WTC11 (cell line): Measurements from ENCODE around the gene SH3BP4. TPM values are rescaled to one million over a fixed set of nuclear protein-coding genes. Genes with fewer than 3 reads are reported as not detected.

Experiments
- ATAC-seq: fragments of 200-7000 bp; cut with Tn5 transposase; 2 replicates; pipeline ENCODE4 v1.10.0; 2021; ENCODE audit warnings: mild to moderate bottlenecking, moderate library complexity
- CTCF ChIA-PET: fragments of 300-600 bp; sonication (Branson Sonifier 250); formaldehyde crosslinking; loops from one replicate; lab custom pipeline; 2021; ENCODE audit warnings: antibody characterized with exemption; lab: Charles Lee
- POLR2A ChIA-PET: fragments of 350-600 bp; sonication (Branson Sonifier 250); formaldehyde crosslinking; loops from one replicate; lab custom pipeline; 2021; ENCODE audit warnings: antibody characterized with exemption; lab: Charles Lee
- DNase-seq: peaks from one replicate; pipeline ENCODE4 v3.0.0; 2021; ENCODE audit warnings: low spot score
- H3K27ac Mint-ChIP-seq: 2 replicates; pipeline ENCODE4 v1.8.0; 2021; ENCODE audit warnings: mixed read lengths
- H3K27me3 Mint-ChIP-seq: 2 replicates; pipeline ENCODE4 v1.8.0; 2021; ENCODE audit warnings: low read depth, mild to moderate bottlenecking, moderate library complexity, mixed read lengths
- H3K36me3 Mint-ChIP-seq: 2 replicates; pipeline ENCODE4 v1.8.0; 2021; ENCODE audit warnings: mixed read lengths
- H3K4me1 Mint-ChIP-seq: 2 replicates; pipeline ENCODE4 v1.8.0; 2022; ENCODE audit warnings: mixed read lengths
- H3K4me3 Mint-ChIP-seq: 2 replicates; pipeline ENCODE4 v1.8.0; 2021; ENCODE audit warnings: mild to moderate bottlenecking, moderate library complexity, mixed read lengths
- H3K9me3 Mint-ChIP-seq: 2 replicates; pipeline ENCODE4 v1.8.0; 2021; ENCODE audit warnings: mixed read lengths
- ARID4B ChIP-seq: sonication (generic); formaldehyde crosslinking; IDR thresholded peaks from 2 replicates; pipeline ENCODE4 v1.8.0; 2023; ENCODE audit warnings: missing genetic modification reagents, mild to moderate bottlenecking, borderline replicate concordance
- CREM ChIP-seq: sonication (generic); formaldehyde crosslinking; IDR thresholded peaks from 2 replicates; pipeline ENCODE4 v1.8.1; 2022; ENCODE audit warnings: mild to moderate bottlenecking, missing genetic modification reagents, moderate library complexity
- CTCF ChIP-seq: fragments of 200-600 bp; IDR thresholded peaks from 2 replicates; pipeline ENCODE4 v1.8.0; 2022; ENCODE audit warnings: antibody characterized with exemption
- E2F5 ChIP-seq: sonication (generic); formaldehyde crosslinking; IDR thresholded peaks from 2 replicates; pipeline ENCODE4 v1.8.1; 2022; ENCODE audit warnings: mild to moderate bottlenecking, moderate library complexity, missing genetic modification reagents
- FOXJ3 ChIP-seq: sonication (generic); formaldehyde crosslinking; IDR thresholded peaks from 2 replicates; pipeline ENCODE4 v1.9.0; 2021; ENCODE audit warnings: missing genetic modification reagents, mild to moderate bottlenecking, borderline replicate concordance
- JAZF1 ChIP-seq: fragments of 250-450 bp; sonication (Bioruptor Pico); IDR thresholded peaks from 2 replicates; pipeline ENCODE4 v1.9.0; 2021; ENCODE audit warnings: moderate library complexity, mild to moderate bottlenecking, inconsistent platforms
- NFYB ChIP-seq: sonication (generic); formaldehyde crosslinking; conservative IDR thresholded peaks from 2 replicates; pipeline ENCODE4 v1.8.0; 2022; ENCODE audit warnings: low read depth, missing genetic modification reagents
- PRRX2 ChIP-seq: fragments of 250-450 bp; sonication (Bioruptor Pico); IDR thresholded peaks from 2 replicates; pipeline ENCODE4 v1.8.0; 2021; ENCODE audit warnings: mild to moderate bottlenecking
- ZNF281 ChIP-seq: sonication (generic); formaldehyde crosslinking; IDR thresholded peaks from 2 replicates; pipeline ENCODE4 v1.8.0; 2023; ENCODE audit warnings: mild to moderate bottlenecking, missing genetic modification reagents
- ZNF671 ChIP-seq: fragments of 250-450 bp; sonication (Bioruptor Pico); IDR thresholded peaks from 2 replicates; pipeline ENCODE4 v1.8.0; 2021; ENCODE audit warnings: mild to moderate bottlenecking
- total RNA-seq: library from RNA; stranded (reverse); gene quantifications from 3 replicates; pipeline ENCODE4 v1.2.3, GENCODE V29; 2021
- TF ChIP-seq, protein P1 (sequence below): sonication (generic); formaldehyde crosslinking; IDR thresholded peaks from 2 replicates; pipeline ENCODE4 v1.8.1; 2022; ENCODE audit warnings: mild to moderate bottlenecking, missing genetic modification reagents, moderate library complexity, borderline replicate concordance
- TF ChIP-seq, protein P2 (sequence below): sonication (generic); formaldehyde crosslinking; IDR thresholded peaks from 2 replicates; pipeline ENCODE4 v1.8.1; 2022; ENCODE audit warnings: low read depth, missing genetic modification reagents, borderline replicate concordance
- TF ChIP-seq, protein P3 (sequence below): sonication (generic); formaldehyde crosslinking; IDR thresholded peaks from 2 replicates; pipeline ENCODE4 v1.8.1; 2023; ENCODE audit warnings: mild to moderate bottlenecking, missing genetic modification reagents, moderate library complexity
- TF ChIP-seq, protein P4 (sequence below): sonication (generic); formaldehyde crosslinking; IDR thresholded peaks from 2 replicates; pipeline ENCODE4 v1.8.1; 2023; ENCODE audit warnings: mild to moderate bottlenecking, missing genetic modification reagents

Gene SH3BP4
- total RNA-seq, 1 experiment from 2014 or later = 44.4 TPM

DNA sequence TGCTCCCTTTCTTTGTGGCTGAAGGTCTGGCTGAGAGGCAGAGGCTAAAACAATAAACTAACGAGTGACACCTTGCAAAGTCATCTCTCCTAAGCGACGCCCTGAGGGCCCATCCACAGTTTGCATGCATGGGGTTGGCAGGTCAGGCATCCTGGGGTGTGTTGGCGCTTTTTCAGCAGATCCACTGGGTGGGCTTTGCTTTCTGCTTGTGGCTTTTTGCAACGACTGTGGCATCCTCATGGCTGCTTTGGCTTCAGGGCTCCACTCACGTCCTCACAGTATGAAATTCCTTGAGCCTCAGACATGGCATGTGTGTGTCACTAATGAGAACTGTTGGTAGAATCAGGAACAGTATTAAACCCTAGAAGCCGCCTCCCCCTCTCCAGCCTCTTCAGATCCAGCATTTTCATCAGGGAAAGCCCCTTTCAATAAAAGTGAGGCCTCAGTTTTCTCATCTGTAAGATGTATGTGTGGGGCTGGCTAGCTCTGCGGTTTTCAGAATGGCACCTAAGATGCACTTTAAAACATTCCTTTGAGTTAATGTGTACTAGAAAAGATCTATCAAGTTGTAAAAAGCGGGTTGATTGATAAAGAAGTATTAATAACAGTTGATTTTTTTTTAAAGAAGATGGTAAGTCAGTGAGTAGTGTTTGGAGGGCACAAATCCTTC is 72.5 kb downstream of the SH3BP4 start:
- no peaks in the 10 kb centered on the region for H3K27me3 Mint-ChIP-seq
- peaks cover 3% of the 10 kb centered on the region for H3K36me3 Mint-ChIP-seq
- no peak for TF ChIP-seq E2F5 (CRISPR knock-in tag)
- DNase-seq (no peak), ATAC-seq (no peak)
- H3K4me1 Mint-ChIP-seq = peaks cover 36% of the 10 kb centered on the region
- H3K27ac Mint-ChIP-seq = peak overlapping the region; percentile 58; the same call in 1 of the 2 replicates
- CTCF ChIA-PET = interaction anchor here (0.9 to 1.5 kb wide), 3 partner anchors 19 to 143 kb away, joined by 3 to 7 read pairs (median 4); no protein-coding TSS in a partner anchor
- H3K4me3 Mint-ChIP-seq = no peak overlapping the region
- peaks cover 8% of the 10 kb centered on the region; the same call in 1 of the 2 replicates for H3K9me3 Mint-ChIP-seq
- POLR2A ChIA-PET = interaction anchor here (1.3 kb wide), 1 partner anchor 19 kb away, joined by 3 read pairs; no protein-coding TSS in a partner anchor

DNA sequence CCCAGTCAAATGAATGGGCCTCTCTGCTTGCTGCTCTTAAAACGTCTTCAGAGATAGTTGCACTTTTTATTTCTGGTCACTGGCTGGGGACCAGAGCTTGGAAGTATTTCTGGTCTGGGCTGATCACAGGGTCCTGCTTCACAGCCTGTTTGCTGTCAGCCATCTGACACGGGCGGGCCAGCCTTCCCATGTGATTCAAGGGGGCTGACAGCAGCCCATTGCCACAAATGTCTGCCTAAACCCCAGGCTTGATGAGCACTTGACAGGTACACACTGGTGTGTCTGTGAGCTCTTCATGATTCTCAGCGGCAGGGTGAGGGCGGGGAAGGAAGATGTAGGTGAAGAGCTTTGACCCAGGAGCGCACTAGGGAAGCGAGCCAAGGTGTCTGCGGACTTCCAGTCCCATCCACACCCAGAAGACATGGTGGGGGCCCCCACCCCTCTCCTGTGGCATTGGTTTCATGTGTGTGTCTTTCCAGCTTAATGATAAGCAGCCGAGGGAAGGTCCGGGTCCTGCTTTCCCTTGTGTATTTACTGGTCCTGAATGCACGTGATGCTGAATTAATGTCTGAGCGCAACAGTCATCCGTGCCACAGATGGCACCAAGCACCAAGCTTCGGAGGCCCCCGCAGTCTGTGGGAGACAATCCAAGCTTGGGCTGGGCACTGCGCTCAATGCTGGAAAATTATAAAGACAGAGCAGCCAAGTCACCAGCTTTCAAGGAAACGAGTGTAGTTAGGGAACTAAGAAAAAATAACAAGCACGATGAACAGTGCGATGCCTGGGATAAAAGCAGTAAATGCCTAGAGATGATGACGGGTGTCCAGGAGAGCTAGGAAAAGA is 73.3 kb downstream of the SH3BP4 start:
- ChIA-PET CTCF (interaction anchor here (0.6 to 1.5 kb wide), 5 partner anchors 19 to 489 kb away, joined by 3 to 7 read pairs (median 3); no protein-coding TSS in a partner anchor), POLR2A (no interaction called here)
- Mint-ChIP-seq H3K27ac (no peak overlapping the region), H3K27me3 (no peaks in the 10 kb centered on the region), H3K36me3 (peaks cover 3% of the 10 kb centered on the region), H3K9me3 (peaks cover 8% of the 10 kb centered on the region; the same call in 1 of the 2 replicates), H3K4me3 (no peak overlapping the region), H3K4me1 (peaks cover 41% of the 10 kb centered on the region)
- ATAC-seq (no peak), DNase-seq (no peak)
- TF ChIP-seq, protein P1, sequence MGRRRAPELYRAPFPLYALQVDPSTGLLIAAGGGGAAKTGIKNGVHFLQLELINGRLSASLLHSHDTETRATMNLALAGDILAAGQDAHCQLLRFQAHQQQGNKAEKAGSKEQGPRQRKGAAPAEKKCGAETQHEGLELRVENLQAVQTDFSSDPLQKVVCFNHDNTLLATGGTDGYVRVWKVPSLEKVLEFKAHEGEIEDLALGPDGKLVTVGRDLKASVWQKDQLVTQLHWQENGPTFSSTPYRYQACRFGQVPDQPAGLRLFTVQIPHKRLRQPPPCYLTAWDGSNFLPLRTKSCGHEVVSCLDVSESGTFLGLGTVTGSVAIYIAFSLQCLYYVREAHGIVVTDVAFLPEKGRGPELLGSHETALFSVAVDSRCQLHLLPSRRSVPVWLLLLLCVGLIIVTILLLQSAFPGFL (CRISPR knock-in tag) = no peak
- TF ChIP-seq E2F5 (CRISPR knock-in tag) = no peak
- no peak for TF ChIP-seq FOXJ3 (CRISPR knock-in tag)
- TF ChIP-seq CREM (CRISPR knock-in tag) = no peak
- no peak for TF ChIP-seq ZNF281 (CRISPR knock-in tag)
- TF ChIP-seq, protein P2, sequence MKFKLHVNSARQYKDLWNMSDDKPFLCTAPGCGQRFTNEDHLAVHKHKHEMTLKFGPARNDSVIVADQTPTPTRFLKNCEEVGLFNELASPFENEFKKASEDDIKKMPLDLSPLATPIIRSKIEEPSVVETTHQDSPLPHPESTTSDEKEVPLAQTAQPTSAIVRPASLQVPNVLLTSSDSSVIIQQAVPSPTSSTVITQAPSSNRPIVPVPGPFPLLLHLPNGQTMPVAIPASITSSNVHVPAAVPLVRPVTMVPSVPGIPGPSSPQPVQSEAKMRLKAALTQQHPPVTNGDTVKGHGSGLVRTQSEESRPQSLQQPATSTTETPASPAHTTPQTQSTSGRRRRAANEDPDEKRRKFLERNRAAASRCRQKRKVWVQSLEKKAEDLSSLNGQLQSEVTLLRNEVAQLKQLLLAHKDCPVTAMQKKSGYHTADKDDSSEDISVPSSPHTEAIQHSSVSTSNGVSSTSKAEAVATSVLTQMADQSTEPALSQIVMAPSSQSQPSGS (CRISPR knock-in tag) = no peak
- TF ChIP-seq PRRX2 (CRISPR knock-in tag) = no peak
- TF ChIP-seq, protein P3, sequence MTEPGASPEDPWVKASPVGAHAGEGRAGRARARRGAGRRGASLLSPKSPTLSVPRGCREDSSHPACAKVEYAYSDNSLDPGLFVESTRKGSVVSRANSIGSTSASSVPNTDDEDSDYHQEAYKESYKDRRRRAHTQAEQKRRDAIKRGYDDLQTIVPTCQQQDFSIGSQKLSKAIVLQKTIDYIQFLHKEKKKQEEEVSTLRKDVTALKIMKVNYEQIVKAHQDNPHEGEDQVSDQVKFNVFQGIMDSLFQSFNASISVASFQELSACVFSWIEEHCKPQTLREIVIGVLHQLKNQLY (CRISPR knock-in tag) = no peak
- TF ChIP-seq JAZF1 (CRISPR knock-in tag) = no peak
- TF ChIP-seq CTCF = no peak
- TF ChIP-seq ZNF671 (CRISPR knock-in tag) = no peak
- TF ChIP-seq ARID4B (CRISPR knock-in tag) = no peak
- TF ChIP-seq NFYB (CRISPR knock-in tag) = no peak
- TF ChIP-seq, protein P4, sequence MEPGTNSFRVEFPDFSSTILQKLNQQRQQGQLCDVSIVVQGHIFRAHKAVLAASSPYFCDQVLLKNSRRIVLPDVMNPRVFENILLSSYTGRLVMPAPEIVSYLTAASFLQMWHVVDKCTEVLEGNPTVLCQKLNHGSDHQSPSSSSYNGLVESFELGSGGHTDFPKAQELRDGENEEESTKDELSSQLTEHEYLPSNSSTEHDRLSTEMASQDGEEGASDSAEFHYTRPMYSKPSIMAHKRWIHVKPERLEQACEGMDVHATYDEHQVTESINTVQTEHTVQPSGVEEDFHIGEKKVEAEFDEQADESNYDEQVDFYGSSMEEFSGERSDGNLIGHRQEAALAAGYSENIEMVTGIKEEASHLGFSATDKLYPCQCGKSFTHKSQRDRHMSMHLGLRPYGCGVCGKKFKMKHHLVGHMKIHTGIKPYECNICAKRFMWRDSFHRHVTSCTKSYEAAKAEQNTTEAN (CRISPR knock-in tag) = no peak
